ENCODE data around the gene KITLG. TPM values are rescaled to one million over a fixed set of nuclear protein-coding genes. Genes with fewer than 3 reads are reported as not detected.

KITLG gene
- polyA plus RNA-seq, 1 experiment, result 35.3 TPM

- no peaks in the 10 kb centered on the region for H3K27me3 ChIP-seq (ENCODE audit: control insufficient read depth, insufficient read depth, low read length)
- H3K4me3 ChIP-seq (ENCODE audit: low read depth, low read length), result no peak overlapping the region
- TF ChIP-seq CTCF (IDR thresholded peaks at IDR 0.05; ENCODE audit: low read depth, low read length), result no peak
- POLR2A ChIA-PET, result interaction anchor here (0.6 to 1.6 kb wide), 2 partner anchors 21 to 192 kb away, joined by 3 to 8 read pairs; partner anchors contain the start of gene KITLG
- no peak overlapping the region for H3K27ac ChIP-seq (ENCODE audit: low read depth, low read length)
- peak; percentile 57 for DNase-seq (ENCODE audit: low read depth, low spot score)
- H3K9me3 ChIP-seq (ENCODE audit: control insufficient read depth, insufficient read depth, low read length), result peaks cover 3% of the 10 kb centered on the region; the same call in 1 of the 2 replicates
- CTCF ChIA-PET, result no interaction called here
Observed at GRCh38 chr12:88600272-88600671, 20.0 kb upstream of the KITLG start.

GRCh38 chr12:88597365-88597764 lies 17.1 kb upstream of the KITLG start:
- no peak for DNase-seq (ENCODE audit: low read depth, low spot score)
- TF ChIP-seq CTCF (IDR thresholded peaks at IDR 0.05; ENCODE audit: low read depth, low read length), result no peak
- Histone ChIP-seq H3K27me3 (ENCODE audit: control insufficient read depth, insufficient read depth, low read length) (no peaks in the 10 kb centered on the region), H3K4me3 (ENCODE audit: low read depth, low read length) (no peak overlapping the region), H3K27ac (ENCODE audit: low read depth, low read length) (no peak overlapping the region), H3K9me3 (ENCODE audit: control insufficient read depth, insufficient read depth, low read length) (no peaks in the 10 kb centered on the region)
- POLR2A ChIA-PET, result interaction anchor here (1.5 kb wide), 1 partner anchor 17 kb away, joined by 3 read pairs; the partner anchor contains the start of gene KITLG
- CTCF ChIA-PET, result no interaction called here

- Histone ChIP-seq H3K27me3 (ENCODE audit: control insufficient read depth, insufficient read depth, low read length) (no peaks in the 10 kb centered on the region), H3K27ac (ENCODE audit: low read depth, low read length) (no peak overlapping the region), H3K4me3 (ENCODE audit: low read depth, low read length) (no peak overlapping the region), H3K9me3 (ENCODE audit: control insufficient read depth, insufficient read depth, low read length) (no peaks in the 10 kb centered on the region)
- no peak for TF ChIP-seq CTCF (IDR thresholded peaks at IDR 0.05; ENCODE audit: low read depth, low read length)
- ChIA-PET POLR2A (no interaction called here), CTCF (no interaction called here)
- no peak for DNase-seq (ENCODE audit: low read depth, low spot score)
Observed at GRCh38 chr12:88595697-88596096, 15.4 kb upstream of the KITLG start.

- ChIA-PET CTCF (interaction anchor here (0.6 to 1.0 kb wide), 2 partner anchors 14 to 399 kb away, joined by 3 read pairs; partner anchors contain the start of gene KITLG), POLR2A (no interaction called here)
- no peak for TF ChIP-seq CTCF (IDR thresholded peaks at IDR 0.05; ENCODE audit: low read depth, low read length)
- H3K9me3 ChIP-seq (ENCODE audit: control insufficient read depth, insufficient read depth, low read length), result no peaks in the 10 kb centered on the region
- H3K4me3 ChIP-seq (ENCODE audit: low read depth, low read length), result no peak overlapping the region
- no peak overlapping the region for H3K27ac ChIP-seq (ENCODE audit: low read depth, low read length)
- DNase-seq (ENCODE audit: low read depth, low spot score), result no peak
- H3K27me3 ChIP-seq (ENCODE audit: control insufficient read depth, insufficient read depth, low read length), result no peaks in the 10 kb centered on the region
Observed at GRCh38 chr12:88594780-88595179, 14.5 kb upstream of the KITLG start.

GRCh38 chr12:88591343-88591742 lies 11.1 kb upstream of the KITLG start:
- Histone ChIP-seq H3K27me3 (ENCODE audit: control insufficient read depth, insufficient read depth, low read length) (no peaks in the 10 kb centered on the region), H3K9me3 (ENCODE audit: control insufficient read depth, insufficient read depth, low read length) (peaks cover 4% of the 10 kb centered on the region; the same call in 1 of the 2 replicates), H3K27ac (ENCODE audit: low read depth, low read length) (no peak overlapping the region), H3K4me3 (ENCODE audit: low read depth, low read length) (no peak overlapping the region)
- ChIA-PET CTCF (no interaction called here), POLR2A (no interaction called here)
- no peak for DNase-seq (ENCODE audit: low read depth, low spot score)
- TF ChIP-seq CTCF (IDR thresholded peaks at IDR 0.05; ENCODE audit: low read depth, low read length), result no peak

Measured in AG04450 (cell line).